Smooth muscle cell (in vitro differentiated cells): ENCODE results near the gene IFI16. TPM values are rescaled to one million over a fixed set of nuclear protein-coding genes. Genes with fewer than 3 reads are reported as not detected.

Experiments used
- DNase-seq: peaks from one replicate; lab custom pipeline; 2025; ENCODE audit not compliant: unreplicated experiment; lab: John Stamatoyannopoulos, UW
- H2AFZ ChIP-seq: fragments of 200-600 bp; sonication (generic); 2 replicates; pipeline ENCODE4 v1.6.0; 2016; ENCODE audit warnings: antibody characterized with exemption, low read depth, mild to moderate bottlenecking
- H3F3A ChIP-seq: fragments of 200-600 bp; sonication (generic); 2 replicates; pipeline ENCODE4 v1.6.0; 2017; ENCODE audit warnings: antibody characterized with exemption, low read depth
- H3K27ac ChIP-seq: fragments of 200-600 bp; sonication (generic); 2 replicates; pipeline ENCODE4 v1.5.1; 2016; ENCODE audit warnings: low read depth, mild to moderate bottlenecking
- H3K27me3 ChIP-seq: fragments of 200-600 bp; sonication (generic); 2 replicates; pipeline ENCODE4 v1.6.1; 2016; ENCODE audit warnings: low read depth, mild to moderate bottlenecking
- H3K36me3 ChIP-seq: fragments of 200-600 bp; sonication (generic); 2 replicates; pipeline ENCODE4 v1.5.1; 2016; ENCODE audit warnings: low read depth
- H3K4me1 ChIP-seq: fragments of 200-600 bp; sonication (generic); 2 replicates; pipeline ENCODE4 v1.5.1; 2016; ENCODE audit warnings: low read depth
- H3K4me2 ChIP-seq: fragments of 200-600 bp; sonication (generic); 2 replicates; pipeline ENCODE4 v1.6.0; 2016; ENCODE audit warnings: mild to moderate bottlenecking
- H3K4me3 ChIP-seq: fragments of 200-600 bp; sonication (generic); 2 replicates; pipeline ENCODE4 v1.5.1; 2016; ENCODE audit warnings: mild to moderate bottlenecking
- H3K79me2 ChIP-seq: fragments of 200-600 bp; sonication (generic); 2 replicates; pipeline ENCODE4 v1.6.0; 2016; ENCODE audit warnings: low read depth, mild to moderate bottlenecking
- H3K9ac ChIP-seq: fragments of 200-600 bp; sonication (generic); 2 replicates; pipeline ENCODE4 v1.6.0; 2016; ENCODE audit warnings: low read depth
- H3K9me3 ChIP-seq: fragments of 200-600 bp; sonication (generic); replicated peaks from 2 replicates; pipeline ENCODE4 v1.5.1; 2016; ENCODE audit warnings: low read depth
- H4K20me1 ChIP-seq: fragments of 200-600 bp; sonication (generic); 2 replicates; pipeline ENCODE4 v1.6.0; 2016; ENCODE audit warnings: low read depth
- CTCF ChIP-seq: fragments of 200-600 bp; sonication (generic); IDR thresholded peaks from 2 replicates; pipeline ENCODE4 v1.5.1; 2017; ENCODE audit warnings: borderline replicate concordance, mild to moderate bottlenecking, antibody characterized with exemption; ENCODE audit not compliant: insufficient read depth, poor library complexity, severe bottlenecking
- WGBS: methylation state at CpG from one replicate; pipeline ENCODE4 v1.1.7; 2016; ENCODE audit warnings: low lambda C conversion rate; 5-methylcytosine and 5-hydroxymethylcytosine counted together
- polyA plus RNA-seq: library from polyadenylated mRNA; unstranded; fragments of >200 nt; fragmentation: Nextera tagmentation; extraction: Ambion mirVana; gene quantifications from 2 replicates; pipeline ENCODE4 v1.2.1, GENCODE V29; 2016
- total RNA-seq: library from RNA; depleted of rRNA; stranded (reverse); fragments of >200 nt; gene quantifications from 2 replicates; pipeline ENCODE4 v1.2.3, GENCODE V29; 2014

Gene IFI16
- total and polyA plus RNA-seq, 2 experiments from 2014 or later, result 92.1 to 114 TPM

- Histone ChIP-seq H3K4me2 (no peak overlapping the region), H3F3A (no peaks in the 10 kb centered on the region), H3K27me3 (no peaks in the 10 kb centered on the region), H2AFZ (no peak overlapping the region), H3K79me2 (no peaks in the 10 kb centered on the region), H3K4me1 (no peaks in the 10 kb centered on the region), H3K36me3 (no peaks in the 10 kb centered on the region), H3K4me3 (no peak overlapping the region), H3K9ac (no peak overlapping the region), H3K27ac (no peak overlapping the region), H4K20me1 (no peaks in the 10 kb centered on the region), H3K9me3 (no peaks in the 10 kb centered on the region)
- WGBS, result 35% methylated on average over 1 of the region's 1 CpG
- no peak for TF ChIP-seq CTCF
- no peak for DNase-seq
Measured at GRCh38 chr1:159079525-159079924, 69.8 kb downstream of the IFI16 start.

DNA sequence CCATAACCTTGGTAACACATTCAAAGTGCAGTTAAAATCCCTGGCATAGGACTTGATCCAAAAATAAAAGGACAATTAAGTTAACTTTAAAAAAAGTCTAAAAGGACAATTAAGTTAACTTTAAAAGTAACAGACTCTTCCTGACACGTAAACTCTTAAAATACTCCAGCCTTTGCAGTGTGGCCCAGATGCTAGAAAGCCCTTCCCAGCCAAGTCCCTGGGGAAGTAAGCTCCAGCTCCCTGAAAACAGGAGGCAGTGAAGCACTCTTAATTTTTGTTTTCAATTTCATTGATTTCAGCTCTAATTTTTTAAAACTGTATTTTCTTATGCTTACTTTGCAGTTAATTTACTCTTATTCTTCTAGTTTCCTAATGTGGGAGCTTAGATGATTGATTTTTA is 71.9 kb downstream of the IFI16 start:
- Histone ChIP-seq H3K4me2 (no peak overlapping the region), H3F3A (no peaks in the 10 kb centered on the region), H3K79me2 (no peaks in the 10 kb centered on the region), H2AFZ (no peak overlapping the region), H3K4me3 (no peak overlapping the region), H3K9me3 (no peaks in the 10 kb centered on the region), H3K4me1 (no peaks in the 10 kb centered on the region), H3K36me3 (no peaks in the 10 kb centered on the region), H3K9ac (no peak overlapping the region), H3K27ac (no peak overlapping the region), H3K27me3 (no peaks in the 10 kb centered on the region), H4K20me1 (no peaks in the 10 kb centered on the region)
- no peak for DNase-seq
- 77% methylated on average over 1 of the region's 1 CpG for WGBS
- TF ChIP-seq CTCF, result no peak

DNA sequence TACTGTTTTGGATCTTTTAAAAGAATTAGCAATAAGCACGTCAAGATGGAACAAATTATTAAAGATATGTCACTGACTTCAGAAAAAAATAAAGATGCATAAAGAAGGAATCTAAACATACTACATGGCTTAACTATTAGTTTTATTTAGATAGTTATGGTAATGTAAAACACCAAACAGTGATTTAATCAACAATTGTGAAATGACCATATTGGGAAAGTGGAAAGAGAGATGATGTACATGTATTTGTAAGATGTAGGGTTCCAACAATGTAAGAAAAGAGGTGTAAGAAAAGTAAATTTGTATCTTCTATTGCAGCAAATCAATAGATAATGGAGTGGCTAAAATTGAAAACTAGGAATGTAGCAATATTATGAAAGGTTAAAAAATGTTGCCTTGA is 73.3 kb downstream of the IFI16 start:
- WGBS, result 88% methylated on average over 1 of the region's 1 CpG
- no peak for DNase-seq
- TF ChIP-seq CTCF, result no peak
- Histone ChIP-seq H3K4me2 (no peak overlapping the region), H3K27ac (no peak overlapping the region), H3K36me3 (no peaks in the 10 kb centered on the region), H3K27me3 (no peaks in the 10 kb centered on the region), H3F3A (no peaks in the 10 kb centered on the region), H3K79me2 (no peaks in the 10 kb centered on the region), H2AFZ (no peak overlapping the region), H3K9ac (no peak overlapping the region), H3K4me3 (no peak overlapping the region), H4K20me1 (no peaks in the 10 kb centered on the region), H3K4me1 (no peaks in the 10 kb centered on the region), H3K9me3 (no peaks in the 10 kb centered on the region)

DNA sequence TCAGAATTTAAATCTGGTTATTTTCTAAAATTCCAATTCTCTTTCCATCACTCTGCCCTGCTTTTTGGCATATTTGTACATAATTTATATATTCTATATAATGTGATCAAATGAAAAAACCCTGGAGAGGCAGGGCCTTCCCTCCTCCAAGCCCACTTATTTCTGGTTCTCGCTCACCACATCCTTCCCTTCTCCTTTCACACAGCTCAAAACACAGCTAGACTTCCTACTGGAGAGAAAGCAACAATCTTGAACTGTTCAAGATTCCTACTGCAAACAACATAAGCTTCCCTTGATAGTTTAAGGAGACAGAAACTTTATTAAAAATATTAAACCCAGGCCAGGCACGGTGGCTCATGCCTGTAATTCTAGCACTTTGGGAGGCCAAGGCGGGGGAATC is 74.4 kb downstream of the IFI16 start:
- no peaks in the 10 kb centered on the region for H3K9me3 ChIP-seq
- no peak overlapping the region for H3K4me2 ChIP-seq
- H3K27me3 ChIP-seq, result no peaks in the 10 kb centered on the region
- no peak for DNase-seq
- no peak overlapping the region for H2AFZ ChIP-seq
- 96% methylated on average over 3 of the region's 3 CpGs for WGBS
- no peaks in the 10 kb centered on the region for H3K79me2 ChIP-seq
- no peak overlapping the region for H3K4me3 ChIP-seq
- H3F3A ChIP-seq, result no peaks in the 10 kb centered on the region
- no peaks in the 10 kb centered on the region for H3K36me3 ChIP-seq
- no peaks in the 10 kb centered on the region for H4K20me1 ChIP-seq
- no peaks in the 10 kb centered on the region for H3K4me1 ChIP-seq
- no peak overlapping the region for H3K27ac ChIP-seq
- TF ChIP-seq CTCF, result no peak
- H3K9ac ChIP-seq, result no peak overlapping the region
